NCI-H748 (cell line): Measurements from ENCODE around the gene TBATA.
A peak's percentile ranks its signal among the peaks of the same experiment; 100 is the strongest.

ENCODE experiments used
- DNase-seq: peaks from one replicate; lab custom pipeline; 2025; ENCODE audit not compliant: unreplicated experiment; lab: John Stamatoyannopoulos, UW

The TBATA gene, protein sequence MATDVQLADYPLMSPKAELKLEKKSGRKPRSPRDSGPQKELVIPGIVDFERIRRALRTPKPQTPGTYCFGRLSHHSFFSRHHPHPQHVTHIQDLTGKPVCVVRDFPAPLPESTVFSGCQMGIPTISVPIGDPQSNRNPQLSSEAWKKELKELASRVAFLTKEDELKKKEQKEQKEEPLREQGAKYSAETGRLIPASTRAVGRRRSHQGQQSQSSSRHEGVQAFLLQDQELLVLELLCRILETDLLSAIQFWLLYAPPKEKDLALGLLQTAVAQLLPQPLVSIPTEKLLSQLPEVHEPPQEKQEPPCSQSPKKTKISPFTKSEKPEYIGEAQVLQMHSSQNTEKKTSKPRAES

DNA sequence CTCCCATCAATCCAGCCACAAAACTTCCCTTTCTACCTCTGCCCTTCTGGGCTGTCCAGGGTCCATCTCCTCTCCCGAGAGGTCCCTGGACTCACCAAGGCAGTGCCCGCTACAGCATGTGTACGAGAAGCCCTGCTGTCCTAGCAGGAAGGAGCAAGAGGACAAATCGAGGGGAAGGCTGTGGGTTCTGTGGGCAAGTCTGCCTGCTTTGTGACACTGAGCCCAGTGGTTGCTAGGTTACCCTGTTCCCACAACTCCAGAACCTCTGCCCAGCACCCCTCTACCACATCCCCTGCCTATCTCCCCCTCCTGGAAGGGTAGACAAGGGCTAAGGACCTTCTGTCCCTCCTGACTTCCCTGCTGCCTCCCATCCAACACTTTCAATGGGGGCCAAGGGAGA, at the start of gene TBATA:
TBATA (minus strand) TSS at position 188 of the 400 bp plus-strand sequence. CDS start 1,998 bp downstream, outside the sequence.
- no peak for DNase-seq

DNA sequence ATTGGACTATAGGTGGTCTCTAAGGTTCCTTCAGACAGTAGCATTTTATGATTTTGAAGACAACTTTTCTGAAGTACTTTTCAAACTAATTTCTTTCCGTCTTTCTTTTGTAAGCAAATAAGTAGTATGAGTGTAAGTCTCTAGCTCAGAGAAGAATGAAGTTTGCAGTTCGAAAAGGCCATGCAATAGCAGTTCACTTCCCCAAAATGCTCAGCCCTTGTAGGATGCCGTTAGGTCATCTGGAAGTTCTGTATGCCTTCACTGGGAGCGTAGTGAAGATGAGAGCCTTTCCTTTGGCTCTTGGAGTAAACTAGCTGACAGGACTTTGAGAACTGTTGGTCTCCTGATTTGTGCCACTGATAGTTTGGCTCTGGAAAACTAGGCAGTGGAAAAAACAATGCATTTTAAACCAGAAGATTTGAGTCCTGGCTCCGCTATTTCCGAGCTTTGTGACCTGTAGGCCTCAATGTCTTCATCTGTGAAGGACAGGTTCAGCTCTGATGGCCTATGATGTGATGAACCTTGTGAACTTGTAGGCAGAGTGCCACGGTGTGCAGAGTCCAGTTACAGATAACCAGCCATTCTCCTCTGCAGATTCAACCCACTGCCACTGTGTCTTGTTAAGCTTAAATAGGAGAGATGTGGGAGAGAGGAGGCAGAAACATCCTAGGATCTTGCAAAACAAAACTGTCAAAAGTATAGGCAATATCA, 49.4 kb upstream of the TBATA start:
- DNase-seq, result no peak

DNA sequence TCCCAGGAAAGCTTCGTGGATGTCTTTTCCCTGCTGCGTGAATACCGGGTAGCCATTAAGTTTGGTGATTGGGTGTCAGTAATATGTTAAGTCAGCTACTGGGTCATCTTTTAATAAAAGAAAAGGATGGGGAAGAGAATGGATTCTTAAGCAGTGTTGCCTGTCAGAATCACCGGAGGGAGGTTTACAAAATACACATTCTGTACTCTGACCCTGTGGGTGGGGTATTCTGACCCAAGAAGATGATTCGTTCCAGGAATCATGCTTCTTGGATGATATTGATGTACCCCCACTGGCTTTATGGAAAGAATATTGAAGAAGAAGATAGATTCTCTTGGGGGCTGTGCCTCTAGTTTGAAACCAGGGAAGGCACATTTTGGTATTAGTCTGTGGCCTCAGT, 48.8 kb upstream of the TBATA start:
- DNase-seq, result no peak

DNA sequence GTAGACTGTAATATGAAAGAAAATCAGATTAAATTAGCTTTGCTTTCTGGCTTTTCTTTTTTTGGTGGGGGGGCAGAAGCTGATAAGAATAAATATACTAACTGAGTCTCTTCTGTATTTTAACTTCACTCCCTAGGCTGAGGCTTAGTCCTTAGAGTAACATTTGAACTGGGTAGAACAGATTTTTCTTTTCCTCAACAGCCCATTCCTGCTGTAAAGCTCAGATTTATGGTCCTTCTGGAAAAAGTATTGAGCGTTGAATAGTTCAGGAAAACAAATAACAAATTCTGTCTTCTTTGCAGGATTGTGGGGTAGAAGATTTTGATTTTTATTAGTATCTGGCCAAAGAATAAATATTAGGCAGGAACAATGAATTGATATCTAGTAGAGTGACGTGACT, 48.4 kb upstream of the TBATA start:
- DNase-seq, result no peak

DNA sequence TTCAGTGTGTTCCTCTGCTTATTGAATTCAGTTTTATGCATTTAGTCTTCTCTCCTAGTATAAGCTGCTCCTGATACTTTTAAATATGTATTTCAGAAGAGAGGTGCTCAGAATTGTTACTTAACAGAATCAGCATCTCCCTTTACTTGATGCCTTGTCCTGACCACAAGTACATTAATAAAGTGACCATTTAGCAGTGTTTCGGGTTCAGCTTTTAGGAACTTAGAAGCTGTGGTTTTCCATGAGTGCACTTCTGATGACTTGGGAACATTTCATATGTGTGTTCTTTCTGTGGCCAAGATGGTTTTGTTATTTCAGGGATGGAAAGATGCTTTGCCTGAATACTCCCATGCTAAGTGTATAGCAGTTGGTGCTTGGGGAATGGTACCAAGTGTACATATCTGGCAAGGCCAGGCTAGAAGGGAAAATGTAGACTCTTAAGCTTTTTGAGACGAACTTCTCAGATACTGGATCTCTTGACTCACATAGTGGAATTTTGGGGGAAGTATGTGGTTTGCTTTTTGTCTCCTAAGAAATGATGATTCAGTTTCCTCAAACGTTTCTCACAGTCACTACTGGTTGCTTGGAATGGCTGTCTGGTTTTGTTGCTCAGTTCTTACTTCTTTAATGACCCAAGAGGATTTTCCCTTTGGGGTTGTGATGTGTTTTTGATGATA, 47.8 kb upstream of the TBATA start:
- no peak for DNase-seq

DNA sequence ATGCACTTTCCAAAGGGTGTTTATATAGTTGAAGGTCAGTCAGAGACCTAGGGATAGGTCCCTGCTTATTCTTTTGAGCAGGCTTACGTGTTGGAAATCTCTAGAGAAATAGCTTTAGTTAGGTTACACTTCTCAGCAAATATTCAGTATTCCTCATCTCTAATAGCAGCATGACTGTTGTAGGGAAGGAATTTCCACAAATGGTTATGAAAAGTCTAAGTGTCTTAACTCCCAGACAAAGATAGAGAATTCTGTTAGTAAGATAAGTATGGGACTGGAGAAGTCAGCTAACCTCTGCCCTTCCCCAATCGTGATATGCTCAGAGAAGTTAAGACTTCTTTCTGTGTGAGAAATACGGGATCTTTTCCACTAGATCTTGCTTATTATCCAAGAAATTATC, 47.0 kb upstream of the TBATA start:
- DNase-seq, result no peak

DNA sequence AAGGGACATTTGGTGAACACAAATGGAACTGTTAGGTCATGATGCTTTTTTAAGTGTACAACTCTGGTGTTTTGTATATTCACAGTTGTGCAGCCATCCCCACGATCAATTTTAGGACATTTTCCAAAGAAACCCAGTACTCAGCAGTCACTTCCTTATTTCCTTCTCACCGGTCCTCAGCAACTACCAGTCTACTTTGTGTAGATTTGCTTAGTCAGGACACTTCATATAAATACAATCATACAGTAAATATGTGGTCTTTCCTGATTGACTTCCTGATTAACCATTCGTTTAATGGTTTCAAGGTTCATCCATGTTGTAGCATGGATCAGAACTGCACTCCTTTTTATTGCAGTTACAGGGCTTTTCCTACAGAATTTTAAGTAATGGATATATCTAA, 45.0 kb upstream of the TBATA start:
- no peak for DNase-seq

DNA sequence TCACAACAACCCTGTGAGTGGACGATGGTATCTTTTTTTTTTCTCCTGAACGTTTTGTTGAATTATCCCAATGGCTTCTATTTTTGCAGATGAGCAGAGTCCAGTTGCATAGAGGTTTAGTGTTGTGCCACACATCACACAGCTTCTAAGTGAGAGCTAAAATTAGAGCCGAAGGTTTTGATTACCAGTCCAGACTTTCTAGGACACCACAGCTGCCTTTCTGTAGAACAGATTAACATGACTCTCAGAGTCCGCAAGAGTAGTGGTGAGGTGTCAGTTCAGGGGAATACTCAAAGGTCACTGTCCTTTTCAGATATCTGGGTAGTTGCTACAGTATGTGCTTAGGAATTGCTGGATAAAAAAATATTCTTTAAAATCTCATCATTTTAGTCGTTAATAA, 44.4 kb upstream of the TBATA start:
- no peak for DNase-seq

DNA sequence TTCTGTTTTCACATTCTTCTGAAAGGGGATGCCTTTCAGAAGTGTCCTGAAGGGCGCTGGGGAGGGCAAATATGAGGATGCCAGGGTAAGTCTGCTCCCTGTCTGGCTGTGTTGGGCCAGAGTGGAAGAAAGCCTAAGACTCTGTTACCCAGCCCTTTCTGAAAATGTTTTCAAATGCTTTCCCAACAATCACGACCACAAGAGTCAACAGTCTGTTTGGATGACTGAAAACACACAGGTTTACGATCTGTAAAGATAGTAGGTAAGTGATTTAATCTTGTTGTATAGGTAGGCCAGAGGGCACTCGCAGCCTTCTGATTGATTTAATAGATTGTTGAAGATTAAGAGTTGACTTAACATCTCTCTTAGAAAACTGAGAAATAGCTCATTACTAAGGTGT, 43.7 kb upstream of the TBATA start:
- DNase-seq, result peak; percentile 4

DNA sequence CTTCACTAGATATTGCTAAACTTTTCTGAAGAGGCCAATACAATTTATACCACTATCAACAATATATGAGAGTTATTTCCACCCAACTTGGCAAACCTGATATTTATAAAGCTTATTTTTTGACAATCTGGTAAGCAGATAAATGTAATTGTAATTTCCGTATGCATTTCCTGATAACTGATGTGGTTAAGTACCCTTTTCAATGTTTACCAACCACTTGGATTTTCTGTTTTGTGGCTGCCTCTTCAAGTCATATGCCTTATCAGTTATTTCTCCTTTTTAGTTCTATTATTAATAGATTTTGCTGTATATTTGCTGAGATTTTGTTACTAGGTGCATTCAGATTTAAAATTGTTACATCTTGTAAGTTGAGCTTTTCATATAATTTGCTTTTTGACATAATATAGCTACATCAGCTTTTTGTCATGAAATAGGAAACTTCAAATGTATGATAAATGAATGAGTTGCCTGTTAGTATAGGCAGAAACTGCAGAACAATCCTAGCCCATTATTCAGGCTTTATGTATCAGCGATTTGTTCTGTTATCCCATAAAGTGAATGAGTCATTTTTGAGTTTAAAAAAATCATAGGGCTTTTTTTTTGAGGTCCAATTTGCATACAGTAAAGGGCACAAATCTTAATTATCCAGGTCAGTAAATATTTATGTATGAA, 42.0 kb upstream of the TBATA start:
- DNase-seq, result no peak

DNA sequence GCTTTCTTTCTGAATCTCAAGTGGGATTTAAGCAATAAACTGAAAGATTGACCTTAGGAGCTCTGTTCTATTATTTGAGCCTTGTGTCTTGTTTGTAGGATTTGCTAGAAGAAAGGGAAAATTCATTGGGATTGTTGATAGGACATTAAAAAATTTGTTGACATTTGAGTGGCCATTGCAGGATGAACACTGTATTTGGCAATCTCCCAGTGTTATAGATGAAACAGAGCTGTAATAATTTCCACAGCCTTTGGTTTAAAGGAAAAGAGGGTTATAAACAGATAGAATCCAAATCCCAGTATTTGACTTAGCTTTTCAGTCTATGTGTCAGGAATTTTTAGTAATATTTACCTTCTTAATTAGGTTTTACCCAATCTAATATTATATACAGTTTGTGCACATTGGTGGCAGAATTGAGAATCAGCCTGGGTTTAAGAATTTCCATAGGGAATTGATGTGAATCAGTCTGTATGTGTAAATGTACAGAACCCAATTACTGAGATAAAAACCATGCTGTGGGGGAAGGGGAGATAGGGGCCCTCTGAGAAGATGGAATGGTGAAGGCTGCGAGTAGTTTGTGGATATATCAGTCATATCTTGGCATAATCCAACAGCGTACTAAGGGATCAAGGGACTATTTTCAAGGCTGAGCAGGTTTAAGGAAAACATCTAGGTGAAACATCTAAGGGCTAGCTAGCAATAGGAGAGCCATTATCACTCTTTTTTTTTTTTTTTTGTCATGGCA, 37.1 kb upstream of the TBATA start:
- DNase-seq, result no peak

DNA sequence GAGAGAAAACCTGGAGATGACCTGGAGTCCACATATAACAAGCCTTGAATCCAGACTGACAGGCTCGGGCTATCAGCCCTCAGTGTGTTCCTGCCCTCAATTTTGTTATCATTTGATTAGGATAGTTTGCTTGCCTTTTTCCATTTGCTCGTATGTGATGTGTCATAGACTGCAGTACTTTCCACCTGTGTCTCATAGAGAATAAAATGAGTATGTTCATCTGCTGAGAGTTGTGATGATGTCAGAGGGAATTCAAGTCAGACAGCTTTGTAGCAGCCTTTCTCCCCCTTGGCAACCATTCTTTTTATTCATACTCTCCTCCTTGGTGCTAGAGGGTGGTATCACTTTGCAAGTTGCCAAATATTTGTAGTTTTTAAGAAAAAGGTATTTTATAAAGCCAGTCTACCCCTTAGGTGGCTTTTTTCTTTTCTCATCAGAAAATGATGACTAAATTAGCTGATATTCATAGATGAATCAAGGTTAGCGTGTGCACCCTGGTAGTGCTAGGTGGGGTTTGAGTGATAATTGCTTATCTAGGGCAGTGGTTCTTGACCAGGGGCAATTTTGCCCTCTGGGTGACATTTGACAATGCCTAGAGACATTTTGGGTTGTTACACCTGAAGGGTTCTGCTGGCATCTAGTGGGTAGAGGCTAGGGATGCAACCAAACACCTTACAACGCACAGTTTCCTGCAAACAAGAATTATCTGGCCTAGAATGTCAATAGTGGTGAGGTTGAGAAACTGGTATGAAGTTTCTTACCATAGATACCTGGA, 36.0 kb upstream of the TBATA start:
- no peak for DNase-seq

DNA sequence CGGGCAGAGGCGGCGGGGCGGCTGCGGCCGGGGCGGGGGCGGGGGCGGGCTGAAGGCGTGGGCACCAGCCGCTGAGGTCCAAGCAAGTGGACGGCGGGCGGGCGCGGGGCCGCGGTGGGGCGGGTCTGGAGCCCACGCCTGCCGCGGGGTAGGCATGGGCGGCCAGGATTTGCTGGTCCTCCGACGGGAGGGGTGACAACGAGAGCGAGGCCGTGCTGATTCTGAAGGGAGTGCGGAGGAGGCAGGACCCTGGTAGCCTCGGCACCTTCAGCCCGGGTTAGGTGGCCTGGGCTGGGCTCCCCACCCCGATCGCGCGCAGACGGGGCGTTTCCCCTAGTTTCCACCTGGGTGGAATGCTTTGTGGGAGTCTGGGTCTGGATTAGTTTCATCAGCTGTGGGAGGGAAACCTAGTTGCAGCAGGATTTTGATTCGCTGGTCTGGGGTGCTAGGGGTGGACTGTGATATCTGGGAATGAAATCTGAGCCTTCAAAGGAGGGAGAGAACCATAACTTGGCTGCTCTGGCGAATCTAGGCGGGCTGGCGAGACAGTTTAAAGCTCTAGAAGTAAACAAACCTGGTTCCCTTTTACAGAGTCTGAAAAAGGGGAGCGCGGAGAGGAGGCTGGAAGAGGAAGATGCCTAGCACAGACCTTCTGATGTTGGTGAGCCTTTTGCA, 31.2 kb upstream of the TBATA start:
- peak; percentile 89 for DNase-seq

DNA sequence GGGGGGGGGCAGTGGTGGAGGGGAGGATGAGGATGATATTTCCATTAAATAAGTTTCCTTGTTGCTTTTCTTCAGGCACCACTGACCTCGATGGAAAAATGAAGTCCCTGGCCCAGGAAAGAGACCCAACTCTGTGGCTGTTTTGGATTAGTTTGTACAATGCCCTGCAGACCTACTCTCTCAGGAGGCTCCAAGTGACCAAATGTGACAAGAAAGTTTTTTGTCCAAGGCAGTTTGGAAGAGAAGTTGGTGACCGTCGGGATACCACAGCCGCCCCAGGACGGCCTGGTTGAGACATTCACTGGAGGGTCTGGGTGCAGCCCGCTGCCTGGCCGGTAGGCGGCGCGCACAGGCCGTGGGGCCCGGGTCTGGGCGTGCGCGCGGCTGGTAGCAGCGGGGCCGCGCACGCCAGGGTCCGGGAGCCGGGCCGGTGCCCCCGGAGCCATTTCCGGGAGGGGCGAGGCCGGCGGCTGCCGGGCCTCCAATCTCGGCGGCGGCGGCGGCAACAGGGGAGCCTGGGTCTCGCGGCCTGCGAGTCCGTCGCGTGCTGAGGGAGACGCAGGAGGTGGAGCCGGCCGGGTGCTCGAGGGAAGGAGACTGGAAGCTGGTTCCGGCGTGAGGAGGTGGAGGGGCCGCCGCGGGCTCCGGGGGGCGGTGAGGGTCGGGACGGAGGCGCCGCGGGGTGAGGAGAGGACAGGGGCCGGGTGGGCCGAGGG, 30.5 kb upstream of the TBATA start, which contains the start of gene SGPL1:
SGPL1 (plus strand) TSS at position 445 of the 716 bp plus-strand sequence. CDS start 906 bp downstream, outside the sequence.
- DNase-seq, result peak; percentile 82

DNA sequence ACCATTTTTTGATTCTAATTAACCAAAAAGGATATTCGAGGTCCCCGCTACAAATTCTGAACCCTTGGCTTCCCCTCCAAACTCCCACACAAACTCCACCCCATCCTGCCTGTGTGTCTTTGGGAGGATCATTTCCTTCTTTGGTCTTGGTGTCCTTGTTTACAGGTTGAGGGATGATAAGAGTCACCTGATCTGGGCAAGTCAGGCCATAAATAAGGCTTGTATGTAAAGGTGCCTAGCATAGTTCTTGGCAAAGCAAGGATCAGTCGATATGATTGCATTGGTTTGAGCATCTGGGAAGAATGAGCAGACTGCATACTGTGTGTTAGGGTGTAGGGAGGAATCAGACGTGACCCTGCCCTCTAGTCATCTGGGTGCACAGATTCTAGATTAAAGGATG, 28.9 kb upstream of the TBATA start:
- no peak for DNase-seq

DNA sequence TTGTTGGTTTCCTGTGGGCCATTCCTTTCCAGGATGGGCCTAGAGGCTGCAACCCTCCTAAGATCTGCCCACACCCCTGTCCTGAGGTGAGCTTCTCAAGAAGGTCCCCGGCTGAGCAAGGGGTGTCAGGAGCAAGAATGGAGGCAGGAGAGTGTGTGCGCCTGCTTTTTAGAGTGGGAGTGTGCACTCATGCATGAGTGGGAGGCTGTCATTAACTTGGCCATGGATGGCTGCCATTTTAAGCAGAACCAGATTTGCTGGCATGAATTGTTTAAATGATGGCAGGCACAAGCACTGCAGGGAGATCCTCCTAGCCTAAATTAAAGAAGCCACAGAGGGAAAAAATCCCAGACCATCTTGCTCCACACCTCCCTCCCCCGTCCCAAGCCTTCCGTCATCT, 27.6 kb upstream of the TBATA start:
- no peak for DNase-seq

DNA sequence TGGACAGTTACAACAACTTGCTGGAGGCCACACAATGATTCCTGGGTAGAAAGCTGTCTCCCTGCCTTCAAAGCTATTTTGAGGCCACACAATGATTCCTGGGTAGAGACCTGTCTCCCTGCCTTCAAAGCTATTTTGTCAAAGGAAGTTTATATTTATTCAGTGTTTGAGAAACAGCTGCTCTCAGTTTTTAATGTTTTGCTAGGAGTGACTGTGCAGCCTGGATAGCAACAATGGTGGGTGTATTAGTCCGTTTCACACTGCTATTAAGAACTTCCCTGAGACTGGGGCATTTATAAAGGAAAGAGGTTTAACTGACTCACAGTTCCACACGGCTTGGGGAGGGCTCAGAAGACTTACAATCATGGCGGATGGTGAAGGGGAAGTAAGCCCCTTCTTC, 26.7 kb upstream of the TBATA start:
- no peak for DNase-seq

DNA sequence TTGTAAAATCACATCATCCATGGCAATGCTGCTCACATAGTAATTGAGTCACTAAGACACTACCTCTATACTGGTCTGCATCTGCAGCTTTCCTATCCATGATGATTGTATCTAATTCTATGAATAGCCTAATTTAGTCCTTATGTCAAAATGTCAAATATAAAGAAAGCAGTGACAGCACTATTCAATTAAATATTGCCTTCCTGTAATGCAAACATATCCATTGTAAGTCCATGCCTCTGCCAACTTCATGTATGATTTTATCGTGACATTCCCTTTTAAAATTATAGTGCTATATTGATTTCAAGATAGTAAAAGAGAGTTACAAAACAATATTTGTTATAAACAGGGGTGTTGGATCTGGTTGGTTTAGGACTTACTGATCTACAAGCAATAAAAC, 25.8 kb upstream of the TBATA start:
- no peak for DNase-seq

DNA sequence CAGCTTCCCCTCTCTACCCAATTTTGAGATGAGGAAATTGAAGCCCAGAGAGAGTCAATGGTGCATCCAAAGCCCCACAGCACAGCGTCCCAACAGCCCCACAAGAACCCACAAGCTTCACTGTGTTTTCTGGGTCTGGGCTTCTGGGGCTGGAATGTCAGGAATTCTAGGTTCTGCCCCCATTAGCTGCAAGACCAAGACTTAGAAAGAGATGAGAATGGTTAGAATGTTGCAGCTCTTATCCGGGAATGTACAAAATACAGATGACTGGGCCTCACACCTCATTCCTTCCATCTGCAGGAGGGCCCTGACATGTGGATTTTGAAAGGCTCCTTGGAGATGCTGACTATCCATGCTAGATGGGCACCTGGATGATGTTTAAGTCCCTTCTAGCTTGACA, 24.5 kb upstream of the TBATA start:
- DNase-seq, result no peak
